EH (cell line): Measurements from ENCODE around the gene ALDH1A3.
A peak's percentile ranks its signal among the peaks of the same experiment; 100 is the strongest.

Source experiments
- DNase-seq: peaks from one replicate; pipeline ENCODE4 v3.0.0-alpha.2; 2015; ENCODE audit warnings: low read depth

The ALDH1A3 gene

DNA sequence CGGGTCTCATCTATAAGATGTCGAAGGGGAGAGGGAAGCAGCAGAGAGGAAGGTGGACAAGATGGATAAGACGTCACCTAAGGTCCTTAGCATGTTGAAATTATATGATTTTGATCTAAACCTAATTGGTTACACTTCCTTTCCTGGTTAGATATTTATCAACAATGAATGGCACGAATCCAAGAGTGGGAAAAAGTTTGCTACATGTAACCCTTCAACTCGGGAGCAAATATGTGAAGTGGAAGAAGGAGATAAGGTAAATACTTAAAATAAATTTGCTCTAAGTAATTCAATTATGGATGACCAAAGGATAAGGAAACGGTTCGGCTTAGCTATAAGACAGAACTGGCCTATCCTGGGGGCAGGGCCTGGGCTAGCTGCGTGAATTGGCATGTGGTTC, 5.5 kb downstream of the ALDH1A3 start:
- no peak for DNase-seq

DNA sequence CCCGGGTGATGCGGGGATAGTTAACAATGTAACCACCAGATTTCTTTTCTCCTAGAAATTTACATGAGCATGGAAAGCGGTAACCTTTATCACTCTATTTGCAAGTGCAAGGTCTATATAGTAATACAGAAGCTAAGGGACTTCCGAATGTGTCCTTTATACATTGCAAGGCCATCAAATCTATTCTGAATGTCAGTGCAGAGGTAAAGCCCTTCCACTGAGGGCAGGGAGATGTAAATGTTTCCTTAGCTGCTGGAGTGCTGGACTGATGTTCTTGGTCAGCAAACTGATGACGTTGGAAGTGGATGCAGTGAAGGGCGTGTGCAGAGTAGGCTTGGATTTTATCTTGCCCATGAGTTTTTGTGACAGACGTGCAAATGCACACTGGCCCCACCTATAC, 6.2 kb downstream of the ALDH1A3 start:
- no peak for DNase-seq

- DNase-seq: no peak
Measured at GRCh38 chr15:100887211-100887913, 7.7 kb downstream of the ALDH1A3 start.

DNA sequence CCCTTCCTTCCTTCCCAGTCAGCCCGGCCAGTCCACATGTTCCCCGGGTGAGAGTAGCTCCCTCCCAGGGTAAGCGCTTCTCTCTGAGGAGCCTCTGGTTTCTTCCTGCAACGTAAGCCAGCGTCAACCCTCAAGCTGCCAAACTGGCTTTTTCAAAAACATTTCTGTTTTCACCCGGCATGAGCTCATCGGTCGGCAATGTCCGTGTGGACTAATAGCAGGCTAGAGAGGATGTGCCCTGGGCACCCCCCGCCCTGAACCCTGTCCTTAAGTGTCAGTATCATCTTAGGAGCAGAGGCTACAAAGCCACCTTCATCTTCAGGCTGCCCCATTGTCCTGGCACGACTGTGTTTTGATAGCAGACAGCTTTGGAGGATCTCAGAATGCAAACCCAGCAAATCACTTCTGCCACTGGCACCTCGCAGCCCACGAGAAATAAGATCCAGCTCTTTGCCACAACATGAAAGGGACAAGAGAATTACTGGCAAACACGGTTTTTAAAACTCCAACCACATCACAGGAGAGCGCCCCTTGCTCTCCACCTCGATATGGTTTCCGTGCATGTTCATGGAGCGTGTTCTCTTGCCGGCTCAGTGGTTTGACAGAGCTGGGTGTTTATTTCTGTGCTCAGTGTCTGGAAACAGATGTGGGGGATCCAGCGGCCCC, 9.9 kb downstream of the ALDH1A3 start:
- peak; percentile 91 for DNase-seq

GRCh38 chr15:100890051-100890720, 10.6 kb downstream of the ALDH1A3 start:
- DNase-seq: no peak

- DNase-seq: no peak
Measured at GRCh38 chr15:100890850-100891249, 11.2 kb downstream of the ALDH1A3 start.

DNA sequence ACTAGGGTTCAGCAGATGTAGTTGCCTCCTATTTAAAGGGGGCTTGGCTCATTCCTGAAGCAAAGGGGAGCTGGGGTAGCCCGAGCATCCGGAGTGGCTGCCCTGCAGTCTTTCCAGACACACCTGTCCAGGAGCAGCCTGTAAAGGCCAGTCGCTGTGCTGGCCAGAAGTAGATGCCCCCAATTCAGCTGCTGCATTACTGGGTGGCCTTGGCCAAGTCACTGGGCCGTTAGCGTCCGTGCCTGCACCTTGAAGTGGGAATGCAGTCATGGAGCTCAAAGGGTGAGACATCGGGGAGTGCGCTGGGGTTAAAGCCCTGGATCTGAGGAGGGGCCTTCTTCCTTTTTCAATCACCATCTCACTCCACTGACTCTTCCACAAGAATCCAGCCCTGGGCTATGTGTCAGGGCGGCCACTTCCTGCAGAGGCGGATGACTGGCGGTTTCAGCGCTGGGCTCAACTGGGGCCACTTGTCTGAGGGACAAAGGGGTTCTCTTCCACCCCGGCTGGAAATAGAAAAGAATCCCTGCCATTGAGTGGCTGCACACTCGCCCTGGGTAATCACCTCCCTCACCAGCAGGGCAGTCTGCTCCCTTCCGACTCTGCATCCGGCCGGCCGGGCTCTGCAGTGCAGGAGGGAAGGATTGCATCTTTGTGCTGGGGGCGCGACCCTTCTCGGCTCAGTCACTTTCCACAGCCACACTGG, 11.8 kb downstream of the ALDH1A3 start:
- no peak for DNase-seq

DNA sequence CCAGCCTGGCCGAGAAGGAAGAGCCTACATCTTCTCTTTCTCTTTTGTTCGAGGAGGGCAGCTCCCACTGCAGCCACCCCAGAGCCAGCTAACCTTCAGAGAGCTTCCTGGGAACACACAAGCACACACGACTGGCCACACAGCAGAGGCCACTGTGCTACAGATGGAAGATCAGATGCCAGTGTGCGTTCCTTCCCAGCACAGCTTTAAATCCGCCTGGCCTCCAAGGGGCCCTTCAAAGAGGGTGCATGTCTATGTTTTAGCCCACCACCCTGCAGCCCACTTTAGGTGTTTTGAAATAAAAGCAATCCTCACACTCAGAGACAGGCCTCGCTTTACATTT, 12.4 kb downstream of the ALDH1A3 start:
- no peak for DNase-seq

DNA sequence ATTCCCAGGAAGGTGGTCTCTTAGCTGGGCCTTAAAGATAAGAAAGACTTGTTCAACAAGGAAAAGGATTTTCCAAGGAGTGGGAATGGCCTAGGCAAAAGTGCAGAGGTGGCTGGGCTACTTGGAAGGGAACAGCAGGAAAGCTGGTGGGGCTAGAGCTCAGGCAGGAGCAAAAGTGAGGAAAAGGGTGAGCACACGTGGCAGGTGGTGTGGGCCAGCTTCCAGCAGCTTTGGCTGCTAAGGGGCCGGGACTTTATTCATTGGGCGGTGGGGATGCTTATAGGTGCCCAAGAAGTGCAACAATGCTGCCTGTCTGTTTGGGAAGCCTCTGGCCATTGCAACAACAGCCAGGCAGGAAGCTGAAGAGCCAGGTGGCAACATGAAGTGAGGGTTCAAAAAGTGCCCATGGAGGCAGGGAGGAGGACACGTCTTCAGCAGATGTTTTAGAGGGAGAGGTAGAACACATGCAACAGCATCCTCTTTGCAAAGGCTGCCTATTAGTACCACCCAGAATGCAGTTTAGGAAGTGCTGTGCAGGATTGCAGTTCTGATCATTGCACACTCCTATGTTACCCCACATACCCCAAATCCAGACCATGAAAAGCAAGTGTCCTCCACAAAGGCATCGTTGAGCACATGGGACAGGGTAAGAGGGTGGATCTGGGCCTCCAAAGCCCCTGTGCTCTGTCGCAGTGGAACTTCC, 13.8 kb downstream of the ALDH1A3 start:
- DNase-seq: no peak

- no peak for DNase-seq
Measured at GRCh38 chr15:100893964-100894295, 14.3 kb downstream of the ALDH1A3 start.

GRCh38 chr15:100895721-100896120, 16.1 kb downstream of the ALDH1A3 start:
- no peak for DNase-seq

- no peak for DNase-seq
Measured at GRCh38 chr15:100897221-100898151, 17.9 kb downstream of the ALDH1A3 start.

DNA sequence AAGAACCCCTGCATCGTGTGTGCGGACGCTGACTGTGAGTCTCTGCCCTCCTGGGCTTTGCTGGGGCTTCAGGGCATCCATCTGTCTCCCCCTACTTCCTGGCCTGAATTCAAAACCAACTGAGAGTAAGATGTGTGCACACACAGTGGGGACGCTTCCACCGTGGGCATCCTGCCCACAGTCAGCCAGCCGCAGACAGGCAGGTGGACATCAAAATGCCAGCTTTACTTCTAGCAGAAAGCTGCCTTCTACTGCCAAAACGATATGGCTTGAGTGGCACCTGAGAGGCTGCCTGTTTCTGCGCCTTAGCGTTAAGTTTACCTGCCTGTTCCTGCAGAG, 18.5 kb downstream of the ALDH1A3 start:
- DNase-seq: no peak

DNA sequence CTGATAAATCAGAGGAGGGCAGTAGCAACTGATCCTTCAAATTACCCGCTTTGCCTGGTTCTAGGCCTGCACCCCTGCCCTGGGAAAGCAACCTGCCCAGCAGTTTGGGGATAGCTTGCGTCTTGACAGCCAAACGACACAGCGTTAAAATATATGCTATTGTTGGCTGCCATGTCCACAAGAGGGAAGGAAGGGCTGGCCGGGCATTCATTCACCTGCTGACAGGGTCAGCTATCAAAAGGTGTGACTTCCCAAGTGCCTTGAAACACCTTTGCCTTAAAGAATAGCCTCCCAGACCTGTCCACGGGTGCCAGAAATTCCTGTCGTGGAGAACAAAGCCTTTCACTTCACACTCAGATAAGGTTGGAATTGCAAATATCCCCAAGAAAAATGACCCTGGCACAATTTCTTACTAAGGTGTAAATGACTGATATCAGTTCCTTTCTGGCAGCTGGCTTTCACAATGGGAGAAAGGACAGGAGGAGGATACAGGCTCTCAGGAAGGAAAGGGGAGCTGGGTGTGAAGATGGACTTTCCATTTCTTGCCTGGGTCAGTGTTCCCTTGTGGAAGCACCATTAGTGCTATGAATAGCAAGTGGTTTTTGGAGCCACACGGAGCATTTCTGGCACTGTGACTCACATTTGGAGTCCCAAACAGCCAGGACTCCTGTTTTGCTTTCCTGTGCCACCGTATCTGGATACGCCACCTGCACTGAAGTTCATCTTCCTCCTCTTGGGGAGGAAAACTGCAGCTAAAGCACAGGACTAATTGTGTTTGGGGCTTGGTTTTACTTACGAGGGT, 19.2 kb downstream of the ALDH1A3 start:
- DNase-seq: peak; percentile 32

DNA sequence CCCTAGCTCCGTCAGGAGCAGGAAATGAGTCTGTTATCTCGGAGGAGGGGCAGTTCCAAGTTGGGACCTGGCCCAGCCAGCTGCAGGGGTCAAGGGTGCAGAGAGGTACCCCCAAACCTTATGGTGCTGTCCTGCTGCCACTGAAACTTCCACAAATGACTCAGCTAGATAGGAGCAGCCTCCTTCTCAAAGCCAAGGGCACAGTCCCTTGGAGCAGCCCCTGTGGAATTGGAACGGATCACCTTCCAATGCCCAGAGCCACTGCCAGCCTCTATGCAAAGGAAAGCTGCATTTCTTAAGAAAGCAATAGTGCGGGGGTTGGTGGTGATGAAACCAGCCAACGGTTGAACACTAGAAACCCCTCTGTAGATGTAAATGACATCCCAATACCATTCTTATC, 20.0 kb downstream of the ALDH1A3 start:
- no peak for DNase-seq

DNA sequence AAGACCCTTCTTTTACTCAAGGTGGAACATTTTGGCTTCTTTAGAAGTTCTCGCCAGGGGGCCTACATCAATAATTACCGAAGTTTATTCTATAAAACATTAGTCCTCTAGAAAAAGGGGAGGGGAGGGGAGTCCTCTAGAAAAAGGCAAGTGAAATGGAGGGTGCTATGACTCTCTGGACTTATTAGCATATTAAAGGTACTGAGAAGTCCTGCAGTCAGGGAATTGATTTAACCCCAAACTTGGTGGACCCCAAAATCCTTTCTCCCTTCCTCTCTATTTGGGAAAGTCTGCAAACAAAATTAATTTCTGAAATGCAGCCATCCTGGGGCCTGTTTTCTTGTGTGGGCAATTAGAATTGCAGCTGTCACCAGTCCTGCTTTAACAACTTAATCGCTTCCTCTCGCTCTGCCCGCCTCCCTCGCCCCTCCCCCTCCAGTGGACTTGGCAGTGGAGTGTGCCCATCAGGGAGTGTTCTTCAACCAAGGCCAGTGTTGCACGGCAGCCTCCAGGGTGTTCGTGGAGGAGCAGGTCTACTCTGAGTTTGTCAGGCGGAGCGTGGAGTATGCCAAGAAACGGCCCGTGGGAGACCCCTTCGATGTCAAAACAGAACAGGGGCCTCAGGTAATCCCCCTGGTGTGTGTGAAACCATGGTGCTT, 20.6 kb downstream of the ALDH1A3 start:
- DNase-seq: no peak

DNA sequence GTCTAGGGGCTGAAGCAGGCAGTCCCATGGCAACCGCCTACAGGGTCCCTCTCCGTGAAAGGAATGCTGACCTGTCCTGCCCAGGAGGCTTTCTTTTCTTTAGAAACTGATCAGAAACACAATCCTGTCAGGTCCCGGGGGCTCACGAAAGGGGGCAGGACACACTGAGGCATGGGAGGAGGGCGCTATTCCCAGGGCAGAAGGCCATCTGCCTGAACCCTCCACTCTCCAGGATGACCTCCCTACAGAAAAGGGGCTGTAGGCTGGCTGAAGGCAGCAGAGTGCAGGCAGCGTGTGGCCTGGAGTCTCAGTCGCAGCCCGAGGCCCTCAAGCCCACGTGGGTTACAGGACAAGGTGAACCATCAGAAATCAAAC, 21.2 kb downstream of the ALDH1A3 start:
- DNase-seq: no peak

DNA sequence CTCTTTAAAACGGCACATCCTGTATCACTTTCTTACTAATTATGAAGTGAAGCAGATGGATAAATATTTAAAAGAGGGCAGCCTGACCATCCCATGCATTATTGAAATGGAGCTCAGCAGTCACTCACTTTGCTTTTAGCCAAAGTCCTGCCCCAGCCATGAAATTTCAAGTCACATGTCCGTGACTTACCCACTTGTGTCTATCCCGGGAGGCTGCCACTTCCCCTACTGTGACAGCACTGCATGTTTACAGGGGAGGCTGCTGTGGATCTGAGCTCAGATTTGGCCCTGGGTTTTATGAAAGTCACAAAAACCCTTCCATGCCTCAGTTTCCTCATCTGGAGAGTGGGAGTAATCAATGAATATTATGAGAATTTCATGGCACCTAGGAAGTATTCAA, 21.7 kb downstream of the ALDH1A3 start:
- DNase-seq: no peak

- DNase-seq: peak; percentile 56
Measured at GRCh38 chr15:100901702-100902435, 22.2 kb downstream of the ALDH1A3 start.
